ENCODE measurements around the gene SDK2.

DNA sequence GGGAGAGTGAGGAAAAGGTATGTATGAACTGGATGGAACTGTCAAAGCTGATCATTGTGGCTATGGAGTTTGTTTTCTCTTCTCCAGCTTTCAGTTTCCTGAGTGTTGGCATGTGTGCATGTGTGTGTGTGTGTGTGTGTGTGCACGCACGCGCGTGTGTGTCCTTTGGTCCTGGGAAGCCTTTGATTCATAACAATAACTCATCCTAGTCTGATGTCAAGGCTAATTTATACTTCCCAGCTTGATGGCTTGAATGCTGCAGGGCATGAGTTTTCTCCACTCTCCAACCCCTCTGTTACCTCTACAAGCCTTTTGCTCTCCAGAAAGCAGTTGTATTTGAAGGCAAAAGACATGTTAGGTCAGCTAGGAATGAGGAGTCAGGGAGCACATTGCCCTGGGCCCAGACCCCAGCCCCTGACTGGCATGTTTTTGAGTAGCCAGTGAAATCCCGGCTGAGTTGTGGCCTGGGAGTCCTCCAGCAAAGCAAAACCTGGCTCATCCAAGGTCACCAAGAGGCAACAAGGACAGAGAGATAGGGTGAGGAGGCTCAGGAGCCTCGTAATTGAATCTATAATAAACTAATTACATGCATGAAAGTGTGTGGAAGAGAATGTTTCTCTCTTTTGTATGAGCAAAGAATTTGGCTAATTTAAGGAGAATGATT, 323.5 kb downstream of the SDK2 start:
- TF ChIP-seq, protein P1, sequence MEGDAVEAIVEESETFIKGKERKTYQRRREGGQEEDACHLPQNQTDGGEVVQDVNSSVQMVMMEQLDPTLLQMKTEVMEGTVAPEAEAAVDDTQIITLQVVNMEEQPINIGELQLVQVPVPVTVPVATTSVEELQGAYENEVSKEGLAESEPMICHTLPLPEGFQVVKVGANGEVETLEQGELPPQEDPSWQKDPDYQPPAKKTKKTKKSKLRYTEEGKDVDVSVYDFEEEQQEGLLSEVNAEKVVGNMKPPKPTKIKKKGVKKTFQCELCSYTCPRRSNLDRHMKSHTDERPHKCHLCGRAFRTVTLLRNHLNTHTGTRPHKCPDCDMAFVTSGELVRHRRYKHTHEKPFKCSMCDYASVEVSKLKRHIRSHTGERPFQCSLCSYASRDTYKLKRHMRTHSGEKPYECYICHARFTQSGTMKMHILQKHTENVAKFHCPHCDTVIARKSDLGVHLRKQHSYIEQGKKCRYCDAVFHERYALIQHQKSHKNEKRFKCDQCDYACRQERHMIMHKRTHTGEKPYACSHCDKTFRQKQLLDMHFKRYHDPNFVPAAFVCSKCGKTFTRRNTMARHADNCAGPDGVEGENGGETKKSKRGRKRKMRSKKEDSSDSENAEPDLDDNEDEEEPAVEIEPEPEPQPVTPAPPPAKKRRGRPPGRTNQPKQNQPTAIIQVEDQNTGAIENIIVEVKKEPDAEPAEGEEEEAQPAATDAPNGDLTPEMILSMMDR (conservative IDR thresholded peaks at IDR 0.05; ENCODE audit: low read depth in 2 of 2) = no peak
- no peak for TF ChIP-seq EZH2 (IDR thresholded peaks at IDR 0.05; ENCODE audit: low read depth, unreplicated experiment)
- TF ChIP-seq, protein P2, sequence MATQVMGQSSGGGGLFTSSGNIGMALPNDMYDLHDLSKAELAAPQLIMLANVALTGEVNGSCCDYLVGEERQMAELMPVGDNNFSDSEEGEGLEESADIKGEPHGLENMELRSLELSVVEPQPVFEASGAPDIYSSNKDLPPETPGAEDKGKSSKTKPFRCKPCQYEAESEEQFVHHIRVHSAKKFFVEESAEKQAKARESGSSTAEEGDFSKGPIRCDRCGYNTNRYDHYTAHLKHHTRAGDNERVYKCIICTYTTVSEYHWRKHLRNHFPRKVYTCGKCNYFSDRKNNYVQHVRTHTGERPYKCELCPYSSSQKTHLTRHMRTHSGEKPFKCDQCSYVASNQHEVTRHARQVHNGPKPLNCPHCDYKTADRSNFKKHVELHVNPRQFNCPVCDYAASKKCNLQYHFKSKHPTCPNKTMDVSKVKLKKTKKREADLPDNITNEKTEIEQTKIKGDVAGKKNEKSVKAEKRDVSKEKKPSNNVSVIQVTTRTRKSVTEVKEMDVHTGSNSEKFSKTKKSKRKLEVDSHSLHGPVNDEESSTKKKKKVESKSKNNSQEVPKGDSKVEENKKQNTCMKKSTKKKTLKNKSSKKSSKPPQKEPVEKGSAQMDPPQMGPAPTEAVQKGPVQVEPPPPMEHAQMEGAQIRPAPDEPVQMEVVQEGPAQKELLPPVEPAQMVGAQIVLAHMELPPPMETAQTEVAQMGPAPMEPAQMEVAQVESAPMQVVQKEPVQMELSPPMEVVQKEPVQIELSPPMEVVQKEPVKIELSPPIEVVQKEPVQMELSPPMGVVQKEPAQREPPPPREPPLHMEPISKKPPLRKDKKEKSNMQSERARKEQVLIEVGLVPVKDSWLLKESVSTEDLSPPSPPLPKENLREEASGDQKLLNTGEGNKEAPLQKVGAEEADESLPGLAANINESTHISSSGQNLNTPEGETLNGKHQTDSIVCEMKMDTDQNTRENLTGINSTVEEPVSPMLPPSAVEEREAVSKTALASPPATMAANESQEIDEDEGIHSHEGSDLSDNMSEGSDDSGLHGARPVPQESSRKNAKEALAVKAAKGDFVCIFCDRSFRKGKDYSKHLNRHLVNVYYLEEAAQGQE (IDR thresholded peaks at IDR 0.05; ENCODE audit: unreplicated experiment) = no peak
- TF ChIP-seq CREB1 (CRISPR knock-in tag; IDR thresholded peaks at IDR 0.05; ENCODE audit: low read depth) = no peak
- no peak for TF ChIP-seq POLR2AphosphoS5 (IDR thresholded peaks at IDR 0.05; ENCODE audit: low read depth)
- TF ChIP-seq, protein P3, sequence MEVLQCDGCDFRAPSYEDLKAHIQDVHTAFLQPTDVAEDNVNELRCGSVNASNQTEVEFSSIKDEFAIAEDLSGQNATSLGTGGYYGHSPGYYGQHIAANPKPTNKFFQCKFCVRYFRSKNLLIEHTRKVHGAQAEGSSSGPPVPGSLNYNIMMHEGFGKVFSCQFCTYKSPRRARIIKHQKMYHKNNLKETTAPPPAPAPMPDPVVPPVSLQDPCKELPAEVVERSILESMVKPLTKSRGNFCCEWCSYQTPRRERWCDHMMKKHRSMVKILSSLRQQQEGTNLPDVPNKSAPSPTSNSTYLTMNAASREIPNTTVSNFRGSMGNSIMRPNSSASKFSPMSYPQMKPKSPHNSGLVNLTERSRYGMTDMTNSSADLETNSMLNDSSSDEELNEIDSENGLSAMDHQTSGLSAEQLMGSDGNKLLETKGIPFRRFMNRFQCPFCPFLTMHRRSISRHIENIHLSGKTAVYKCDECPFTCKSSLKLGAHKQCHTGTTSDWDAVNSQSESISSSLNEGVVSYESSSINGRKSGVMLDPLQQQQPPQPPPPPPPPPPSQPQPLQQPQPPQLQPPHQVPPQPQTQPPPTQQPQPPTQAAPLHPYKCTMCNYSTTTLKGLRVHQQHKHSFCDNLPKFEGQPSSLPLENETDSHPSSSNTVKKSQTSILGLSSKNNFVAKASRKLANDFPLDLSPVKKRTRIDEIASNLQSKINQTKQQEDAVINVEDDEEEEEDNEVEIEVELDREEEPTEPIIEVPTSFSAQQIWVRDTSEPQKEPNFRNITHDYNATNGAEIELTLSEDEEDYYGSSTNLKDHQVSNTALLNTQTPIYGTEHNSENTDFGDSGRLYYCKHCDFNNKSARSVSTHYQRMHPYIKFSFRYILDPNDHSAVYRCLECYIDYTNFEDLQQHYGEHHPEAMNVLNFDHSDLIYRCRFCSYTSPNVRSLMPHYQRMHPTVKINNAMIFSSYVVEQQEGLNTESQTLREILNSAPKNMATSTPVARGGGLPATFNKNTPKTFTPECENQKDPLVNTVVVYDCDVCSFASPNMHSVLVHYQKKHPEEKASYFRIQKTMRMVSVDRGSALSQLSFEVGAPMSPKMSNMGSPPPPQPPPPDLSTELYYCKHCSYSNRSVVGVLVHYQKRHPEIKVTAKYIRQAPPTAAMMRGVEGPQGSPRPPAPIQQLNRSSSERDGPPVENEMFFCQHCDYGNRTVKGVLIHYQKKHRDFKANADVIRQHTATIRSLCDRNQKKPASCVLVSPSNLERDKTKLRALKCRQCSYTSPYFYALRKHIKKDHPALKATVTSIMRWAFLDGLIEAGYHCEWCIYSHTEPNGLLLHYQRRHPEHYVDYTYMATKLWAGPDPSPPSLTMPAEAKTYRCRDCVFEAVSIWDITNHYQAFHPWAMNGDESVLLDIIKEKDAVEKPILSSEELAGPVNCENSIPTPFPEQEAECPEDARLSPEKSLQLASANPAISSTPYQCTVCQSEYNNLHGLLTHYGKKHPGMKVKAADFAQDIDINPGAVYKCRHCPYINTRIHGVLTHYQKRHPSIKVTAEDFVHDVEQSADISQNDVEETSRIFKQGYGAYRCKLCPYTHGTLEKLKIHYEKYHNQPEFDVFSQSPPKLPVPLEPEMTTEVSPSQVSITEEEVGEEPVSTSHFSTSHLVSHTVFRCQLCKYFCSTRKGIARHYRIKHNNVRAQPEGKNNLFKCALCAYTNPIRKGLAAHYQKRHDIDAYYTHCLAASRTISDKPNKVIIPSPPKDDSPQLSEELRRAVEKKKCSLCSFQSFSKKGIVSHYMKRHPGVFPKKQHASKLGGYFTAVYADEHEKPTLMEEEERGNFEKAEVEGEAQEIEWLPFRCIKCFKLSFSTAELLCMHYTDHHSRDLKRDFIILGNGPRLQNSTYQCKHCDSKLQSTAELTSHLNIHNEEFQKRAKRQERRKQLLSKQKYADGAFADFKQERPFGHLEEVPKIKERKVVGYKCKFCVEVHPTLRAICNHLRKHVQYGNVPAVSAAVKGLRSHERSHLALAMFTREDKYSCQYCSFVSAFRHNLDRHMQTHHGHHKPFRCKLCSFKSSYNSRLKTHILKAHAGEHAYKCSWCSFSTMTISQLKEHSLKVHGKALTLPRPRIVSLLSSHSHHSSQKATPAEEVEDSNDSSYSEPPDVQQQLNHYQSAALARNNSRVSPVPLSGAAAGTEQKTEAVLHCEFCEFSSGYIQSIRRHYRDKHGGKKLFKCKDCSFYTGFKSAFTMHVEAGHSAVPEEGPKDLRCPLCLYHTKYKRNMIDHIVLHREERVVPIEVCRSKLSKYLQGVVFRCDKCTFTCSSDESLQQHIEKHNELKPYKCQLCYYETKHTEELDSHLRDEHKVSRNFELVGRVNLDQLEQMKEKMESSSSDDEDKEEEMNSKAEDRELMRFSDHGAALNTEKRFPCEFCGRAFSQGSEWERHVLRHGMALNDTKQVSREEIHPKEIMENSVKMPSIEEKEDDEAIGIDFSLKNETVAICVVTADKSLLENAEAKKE (CRISPR knock-in tag; IDR thresholded peaks at IDR 0.05) = no peak
- no peak for TF ChIP-seq EZH2phosphoT487 (IDR thresholded peaks at IDR 0.05; ENCODE audit: unreplicated experiment)
- TF ChIP-seq STAT1 (IDR thresholded peaks at IDR 0.05; ENCODE audit: unreplicated experiment) = no peak
- TF ChIP-seq NANOG (IDR thresholded peaks at IDR 0.05; ENCODE audit: borderline replicate concordance) = no peak
- no peak for TF ChIP-seq ZNF331 (CRISPR knock-in tag; IDR thresholded peaks at IDR 0.05; ENCODE audit: low read depth)
- TF ChIP-seq JUNB (IDR thresholded peaks at IDR 0.05; ENCODE audit: unreplicated experiment) = no peak
- TF ChIP-seq, protein P4, sequence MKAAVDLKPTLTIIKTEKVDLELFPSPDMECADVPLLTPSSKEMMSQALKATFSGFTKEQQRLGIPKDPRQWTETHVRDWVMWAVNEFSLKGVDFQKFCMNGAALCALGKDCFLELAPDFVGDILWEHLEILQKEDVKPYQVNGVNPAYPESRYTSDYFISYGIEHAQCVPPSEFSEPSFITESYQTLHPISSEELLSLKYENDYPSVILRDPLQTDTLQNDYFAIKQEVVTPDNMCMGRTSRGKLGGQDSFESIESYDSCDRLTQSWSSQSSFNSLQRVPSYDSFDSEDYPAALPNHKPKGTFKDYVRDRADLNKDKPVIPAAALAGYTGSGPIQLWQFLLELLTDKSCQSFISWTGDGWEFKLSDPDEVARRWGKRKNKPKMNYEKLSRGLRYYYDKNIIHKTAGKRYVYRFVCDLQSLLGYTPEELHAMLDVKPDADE (IDR thresholded peaks at IDR 0.05) = no peak
- no peak for TF ChIP-seq ZNF114 (CRISPR knock-in tag; IDR thresholded peaks at IDR 0.05)
